H1 (cell line): ENCODE results near the gene SLC12A7. TPM values are rescaled to one million over a fixed set of nuclear protein-coding genes. Genes with fewer than 3 reads are reported as not detected.

ENCODE experiments used
- CTCF ChIA-PET: fragments of 300-600 bp; sonication (Branson Sonifier 250); formaldehyde crosslinking; loops from one replicate; lab custom pipeline; 2021; ENCODE audit not compliant: partially characterized antibody; lab: Charles Lee
- POLR2A ChIA-PET: fragments of 300-600 bp; sonication (Branson Sonifier 250); formaldehyde crosslinking; loops from one replicate; lab custom pipeline; 2021; ENCODE audit warnings: inconsistent platforms; ENCODE audit not compliant: partially characterized antibody; lab: Charles Lee
- DNase-seq, 2 experiments: peaks; one replicate each; pipeline versions ENCODE4 v3.0.0 to v3.0.0-alpha.2; 2010 to 2022; ENCODE audit warnings: low spot score in 2 of 2, low read depth in 1 of 2, mixed read lengths in 1 of 2
- FAIRE-seq: peaks from 2 replicates; lab custom pipeline; 2011; peaks lifted over from hg19 to GRCh38; lab: Jason Lieb, UNC
- H2AFZ ChIP-seq: 2 replicates; pipeline ENCODE4 v1.8.1; 2012; ENCODE audit warnings: low read length, inconsistent platforms
- H2AK5ac ChIP-seq: 2 replicates; pipeline ENCODE4 v1.6.1; 2013; ENCODE audit warnings: low read depth, low read length
- H2BK120ac ChIP-seq: replicated peaks from 2 replicates; pipeline ENCODE3; 2013; ENCODE audit warnings: low read depth, low read length, inconsistent platforms
- H2BK12ac ChIP-seq: 2 replicates; pipeline ENCODE4 v1.6.1; 2013; ENCODE audit warnings: low read depth, low read length
- H2BK15ac ChIP-seq: 2 replicates; pipeline ENCODE4 v1.6.1; 2013; ENCODE audit warnings: low read length
- H2BK20ac ChIP-seq: 2 replicates; pipeline ENCODE4 v1.6.1; 2013; ENCODE audit warnings: low read length
- H2BK5ac ChIP-seq: 2 replicates; pipeline ENCODE4 v1.6.1; 2013; ENCODE audit warnings: low read depth, low read length
- H3K14ac ChIP-seq: 2 replicates; pipeline ENCODE4 v1.6.1; 2013; ENCODE audit warnings: inconsistent platforms; ENCODE audit not compliant: insufficient read length
- H3K18ac ChIP-seq: 2 replicates; pipeline ENCODE4 v1.6.1; 2013; ENCODE audit warnings: low read length; ENCODE audit errors: extremely low read depth
- H3K23ac ChIP-seq: 2 replicates; pipeline ENCODE4 v1.6.1; 2013; ENCODE audit warnings: inconsistent platforms; ENCODE audit not compliant: insufficient read length
- H3K23me2 ChIP-seq: 2 replicates; pipeline ENCODE4 v1.6.1; 2013; ENCODE audit warnings: low read depth, low read length
- H3K27ac ChIP-seq: 2 replicates; pipeline ENCODE4 v1.6.1; 2011; ENCODE audit warnings: low read depth, low read length, inconsistent platforms
- H3K27me3 ChIP-seq, 4 experiments: replicated peaks in 1 of 4; 1 replicate in 1 of 4; 2 replicates in 3 of 4; pipeline versions ENCODE4 v1.6.1 to v1.8.1; 2011 to 2013; ENCODE audit warnings: low read length in 3 of 4, mild to moderate bottlenecking in 3 of 4, inconsistent platforms in 2 of 4, mixed read lengths in 2 of 4, moderate library complexity in 1 of 4; ENCODE audit not compliant: control insufficient read depth in 3 of 4, insufficient read depth in 3 of 4; ENCODE audit errors: extremely low read depth in 1 of 4
- H3K36me3 ChIP-seq, 4 experiments: 2 replicates each; pipeline versions ENCODE4 v1.6.1 to v1.8.1; 2011 to 2013; ENCODE audit warnings: mild to moderate bottlenecking in 4 of 4, low read length in 3 of 4, moderate library complexity in 2 of 4, control low read depth in 1 of 4, inconsistent platforms in 1 of 4; ENCODE audit not compliant: insufficient read depth in 4 of 4, control insufficient read depth in 2 of 4
- H3K4ac ChIP-seq: replicated peaks from 2 replicates; pipeline ENCODE3; 2013; ENCODE audit warnings: low read length, low read depth, mixed read lengths, inconsistent platforms; ENCODE audit not compliant: insufficient read length
- H3K4me1 ChIP-seq, 4 experiments: replicated peaks in 1 of 4; 1 replicate in 1 of 4; 2 replicates in 3 of 4; pipeline versions ENCODE4 v1.6.1 to v1.8.1; 2011 to 2013; ENCODE audit warnings: low read length in 3 of 4, inconsistent platforms in 2 of 4, mixed read lengths in 1 of 4; ENCODE audit not compliant: insufficient read depth in 4 of 4, control insufficient read depth in 3 of 4
- H3K4me2 ChIP-seq, 2 experiments: 2 replicates each; pipeline versions ENCODE4 v1.6.1 to v1.8.1; 2011 to 2013; ENCODE audit warnings: low read depth in 2 of 2, low read length in 2 of 2, control low read depth in 1 of 2, inconsistent platforms in 1 of 2, mild to moderate bottlenecking in 1 of 2; ENCODE audit not compliant: insufficient read depth in 1 of 2
- H3K4me3 ChIP-seq, 4 experiments: fragments of 200-600, 300-600 bp in 1 of 4; sonication (generic), shearing (Covaris generic), sonication (Bioruptor Twin) in 1 of 4; 2 replicates each; pipeline versions ENCODE4 v1.5.1 to v1.8.1; 2011 to 2016; ENCODE audit warnings: low read length in 4 of 4, low read depth in 3 of 4, control low read depth in 2 of 4, inconsistent platforms in 2 of 4, mild to moderate bottlenecking in 2 of 4, mixed read lengths in 1 of 4, moderate library complexity in 1 of 4; ENCODE audit not compliant: insufficient read depth in 2 of 4; ENCODE audit errors: extremely low read depth in 1 of 4
- H3K56ac ChIP-seq: replicated peaks from 2 replicates; pipeline ENCODE3; 2013; ENCODE audit warnings: low read depth, mild to moderate bottlenecking, mixed read lengths, low read length, inconsistent platforms; ENCODE audit not compliant: insufficient read length
- H3K79me1 ChIP-seq: 2 replicates; pipeline ENCODE4 v1.6.1; 2013; ENCODE audit warnings: low read depth, low read length, control low read depth
- H3K79me2 ChIP-seq, 2 experiments: 2 replicates each; pipeline versions ENCODE4 v1.6.1 to v1.8.1; 2012 to 2013; ENCODE audit warnings: low read length in 2 of 2, mild to moderate bottlenecking in 2 of 2, inconsistent platforms in 1 of 2; ENCODE audit not compliant: insufficient read depth in 2 of 2, control insufficient read depth in 1 of 2
- H3K9ac ChIP-seq, 4 experiments: replicated peaks in 1 of 4; 1 replicate in 1 of 4; 2 replicates in 3 of 4; pipeline versions ENCODE4 v1.6.1 to v1.8.1; 2011 to 2013; ENCODE audit warnings: low read depth in 3 of 4, low read length in 3 of 4, control low read depth in 2 of 4, mild to moderate bottlenecking in 2 of 4, moderate library complexity in 2 of 4, inconsistent platforms in 1 of 4; ENCODE audit errors: extremely low read depth in 1 of 4
- H3K9me3 ChIP-seq, 2 experiments: 2 replicates each; pipeline versions ENCODE4 v1.6.1 to v1.8.1; 2012 to 2013; ENCODE audit warnings: mild to moderate bottlenecking in 2 of 2, moderate library complexity in 2 of 2, control low read depth in 1 of 2, inconsistent platforms in 1 of 2, low read depth in 1 of 2, low read length in 1 of 2, mixed read lengths in 1 of 2; ENCODE audit not compliant: insufficient read depth in 2 of 2
- H4K20me1 ChIP-seq, 2 experiments: replicated peaks in 1 of 2; 2 replicates each; pipeline versions ENCODE3 to v1.8.1; 2011 to 2013; ENCODE audit warnings: inconsistent platforms in 2 of 2, low read length in 2 of 2, mild to moderate bottlenecking in 1 of 2; ENCODE audit not compliant: insufficient read depth in 2 of 2, control insufficient read depth in 1 of 2
- H4K5ac ChIP-seq: 2 replicates; pipeline ENCODE4 v1.6.1; 2013; ENCODE audit warnings: low read length, low read depth, mixed read lengths, inconsistent platforms; ENCODE audit not compliant: insufficient read length
- H4K8ac ChIP-seq: 2 replicates; pipeline ENCODE4 v1.8.0; 2013; ENCODE audit warnings: mild to moderate bottlenecking, moderate library complexity, low read length, inconsistent platforms; ENCODE audit not compliant: insufficient read depth; ENCODE audit errors: extremely low read depth
- H4K91ac ChIP-seq: replicated peaks from 2 replicates; pipeline ENCODE3; 2013; ENCODE audit warnings: low read length, mixed read lengths, inconsistent platforms; ENCODE audit not compliant: insufficient read length
- BCL11A ChIP-seq, 2 experiments: IDR thresholded peaks; one replicate each; pipeline ENCODE4 v1.6.1; 2011; ENCODE audit warnings: low read depth in 2 of 2, low read length in 2 of 2, mild to moderate bottlenecking in 2 of 2
- GABPA ChIP-seq: IDR thresholded peaks from 2 replicates; pipeline ENCODE4 v1.6.1; 2011; ENCODE audit warnings: mild to moderate bottlenecking, low read length, moderate library complexity, borderline replicate concordance; ENCODE audit not compliant: insufficient read depth
- GTF2F1 ChIP-seq: IDR thresholded peaks from 2 replicates; pipeline ENCODE4 v1.6.1; 2012; ENCODE audit warnings: low read depth, low read length, improper control_type of control experiment, borderline replicate concordance
- JUN ChIP-seq: IDR thresholded peaks from 2 replicates; pipeline ENCODE4 v1.6.1; 2011; ENCODE audit warnings: low read depth, mild to moderate bottlenecking, improper control_type of control experiment, low read length
- MAFK ChIP-seq: IDR thresholded peaks from 2 replicates; pipeline ENCODE4 v1.6.1; 2012; ENCODE audit warnings: low read depth, mild to moderate bottlenecking, improper control_type of control experiment, low read length
- NRF1 ChIP-seq: IDR thresholded peaks from 2 replicates; pipeline ENCODE4 v1.6.1; 2011; ENCODE audit warnings: mild to moderate bottlenecking, low read depth, low read length, improper control_type of control experiment
- RBBP5 ChIP-seq: IDR thresholded peaks from 2 replicates; pipeline ENCODE4 v1.7.1; 2012; ENCODE audit warnings: low read depth, mild to moderate bottlenecking, inconsistent platforms, low read length, moderate library complexity, borderline replicate concordance
- SIX5 ChIP-seq: IDR thresholded peaks from 2 replicates; pipeline ENCODE4 v1.6.1; 2011; ENCODE audit warnings: mild to moderate bottlenecking, low read depth, low read length
- SP2 ChIP-seq: IDR thresholded peaks from 2 replicates; pipeline ENCODE4 v1.6.1; 2012; ENCODE audit warnings: mild to moderate bottlenecking, low read length, inconsistent platforms
- WGBS, 2 experiments: shearing (Covaris generic) in 1 of 2; methylation state at CpG; one replicate each; pipeline versions ENCODE4 v1.1.6 to v1.1.7; 2013 to 2015; ENCODE audit warnings: low lambda C conversion rate in 2 of 2, mixed read lengths in 2 of 2, inconsistent platforms in 1 of 2, low coverage in 1 of 2, missing lambda C conversion rate in 1 of 2; ENCODE audit not compliant: insufficient replicate concordance in 2 of 2, insufficient coverage in 1 of 2, insufficient read length in 1 of 2; ENCODE audit errors: extremely low coverage in 1 of 2, missing lambda C conversion rate in 1 of 2; 5-methylcytosine and 5-hydroxymethylcytosine counted together
- polyA plus RNA-seq, 7 experiments: library from polyadenylated mRNA; depleted of rRNA in 3 of 7; stranded (reverse) in 5 of 7; unstranded in 2 of 7; fragments of >200 nt in 5 of 7; fragments of 200-250 nt in 2 of 7; gene quantifications; 1 replicate in 5 of 7; 2 replicates in 1 of 7; 4 replicates in 1 of 7; pipeline versions ENCODE4 v1.2.1 to v1.2.3, GENCODE V29; 2011 to 2013; ENCODE audit warnings: missing spikeins in 2 of 7, mixed read lengths in 2 of 7
- total RNA-seq: library from RNA; stranded (reverse); fragmentation: NEBNext Ultra II Directional; extraction: Animal tissue kit (Norgen Biotek cat#: 25700); gene quantifications from 2 replicates; pipeline ENCODE4 v1.2.1, GENCODE V29; 2021

SLC12A7 gene
- total and polyA plus RNA-seq, 2 of the 8 experiments (the other 6 are each of a cell fraction or from before 2014, with no cell fraction given): 23.5 to 39.7 TPM

GRCh38 chr5:1083823-1084605 is 27.8 kb downstream of the SLC12A7 start:
- TF ChIP-seq MAFK (no peak), SP2 (no peak), GTF2F1 (no peak), BCL11A (IDR thresholded peaks at IDR 0.05; ENCODE audit: low read depth in 2 of 2, low read length in 2 of 2) (no peak), RBBP5 (no peak), NRF1 (no peak), SIX5 (no peak), JUN (no peak), GABPA (no peak)
- TF ChIP-seq, all 59 proteins: peak for 0
- Histone ChIP-seq H4K8ac (no peak overlapping the region; the same call in 1 of the 2 replicates), H3K4me1 (no peaks in the 10 kb centered on the region), H3K14ac (no peak overlapping the region), H3K4ac (no peak overlapping the region), H3K23ac (no peak overlapping the region), H3K27me3 (no peaks in the 10 kb centered on the region), H2BK5ac (no peak overlapping the region; the same call in 1 of the 2 replicates), H4K91ac (no peak overlapping the region), H3K9me3 (no peaks in the 10 kb centered on the region), H3K18ac (no peak overlapping the region; the same call in 1 of the 2 replicates), H3K56ac (no peak overlapping the region), H3K4me2 (no peak overlapping the region), H3K79me2 (no peaks in the 10 kb centered on the region), H2BK120ac (no peak overlapping the region), H3K27ac (no peak overlapping the region; the same call in 1 of the 2 replicates), H3K9ac (no peak overlapping the region), H4K5ac (no peak overlapping the region), H3K79me1 (peaks cover 3% of the 10 kb centered on the region), H2BK12ac (no peak overlapping the region), H3K23me2 (no peaks in the 10 kb centered on the region), H3K4me3 (no peak overlapping the region), H2BK15ac (no peak overlapping the region), H2AK5ac (no peak overlapping the region), H2BK20ac (no peak overlapping the region), H2AFZ (no peak overlapping the region), H4K20me1 (peaks cover 0 to 9% of the 10 kb centered on the region in 2 experiments), H3K36me3 (peaks cover 0 to 66% (median 16%) of the 10 kb centered on the region in 4 experiments; a peak in 5 of 8 replicates)
- ChIA-PET POLR2A (no interaction called here), CTCF (interaction anchor here (1.5 kb wide), 1 partner anchor 76 kb away, joined by 4 read pairs; the partner anchor contains the start of gene NKD2)
- no peak for DNase-seq
- 90% methylated on average over 49 of the region's 57 CpGs; no CpG with 5 or more reads in 1 of the 2 experiments for WGBS, 2 experiments
- no peak for FAIRE-seq
